ENCODE results near the gene JAK1.

DNA sequence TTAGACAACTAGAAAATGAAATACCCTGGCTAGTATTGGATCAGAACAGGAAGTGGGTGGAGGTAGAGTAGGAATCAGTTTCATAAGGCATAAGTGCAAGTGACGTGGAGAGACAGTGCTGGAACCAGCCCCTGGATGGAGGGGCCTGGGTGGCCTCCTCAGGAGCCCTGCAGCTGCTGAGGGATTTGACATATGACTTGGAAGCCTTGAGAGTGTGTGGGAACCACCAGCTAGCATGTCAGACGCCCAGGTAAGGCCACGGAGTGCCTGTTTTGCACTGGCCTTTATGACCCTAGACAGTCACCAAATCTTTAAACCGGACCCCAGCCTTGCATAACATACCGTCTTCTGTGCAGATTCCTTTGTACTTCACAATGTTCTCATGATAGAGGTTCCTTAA, 127.1 kb downstream of the JAK1 start:
- TF ChIP-seq RAD21 (IDR thresholded peaks at IDR 0.05; ENCODE audit: low read depth) (no peak), YY1 (IDR thresholded peaks at IDR 0.05; ENCODE audit: low read depth) (no peak), TEAD4 (IDR thresholded peaks at IDR 0.05) (no peak), FOXM1 (IDR thresholded peaks at IDR 0.05; ENCODE audit: borderline replicate concordance, low read depth) (no peak), EP300 (IDR thresholded peaks at IDR 0.05; ENCODE audit: borderline replicate concordance) (no peak), CEBPB (IDR thresholded peaks at IDR 0.05) (no peak), NFIC (IDR thresholded peaks at IDR 0.05) (no peak), TAF1 (IDR thresholded peaks at IDR 0.05; ENCODE audit: low read depth) (no peak)
- TF ChIP-seq, protein P1, sequence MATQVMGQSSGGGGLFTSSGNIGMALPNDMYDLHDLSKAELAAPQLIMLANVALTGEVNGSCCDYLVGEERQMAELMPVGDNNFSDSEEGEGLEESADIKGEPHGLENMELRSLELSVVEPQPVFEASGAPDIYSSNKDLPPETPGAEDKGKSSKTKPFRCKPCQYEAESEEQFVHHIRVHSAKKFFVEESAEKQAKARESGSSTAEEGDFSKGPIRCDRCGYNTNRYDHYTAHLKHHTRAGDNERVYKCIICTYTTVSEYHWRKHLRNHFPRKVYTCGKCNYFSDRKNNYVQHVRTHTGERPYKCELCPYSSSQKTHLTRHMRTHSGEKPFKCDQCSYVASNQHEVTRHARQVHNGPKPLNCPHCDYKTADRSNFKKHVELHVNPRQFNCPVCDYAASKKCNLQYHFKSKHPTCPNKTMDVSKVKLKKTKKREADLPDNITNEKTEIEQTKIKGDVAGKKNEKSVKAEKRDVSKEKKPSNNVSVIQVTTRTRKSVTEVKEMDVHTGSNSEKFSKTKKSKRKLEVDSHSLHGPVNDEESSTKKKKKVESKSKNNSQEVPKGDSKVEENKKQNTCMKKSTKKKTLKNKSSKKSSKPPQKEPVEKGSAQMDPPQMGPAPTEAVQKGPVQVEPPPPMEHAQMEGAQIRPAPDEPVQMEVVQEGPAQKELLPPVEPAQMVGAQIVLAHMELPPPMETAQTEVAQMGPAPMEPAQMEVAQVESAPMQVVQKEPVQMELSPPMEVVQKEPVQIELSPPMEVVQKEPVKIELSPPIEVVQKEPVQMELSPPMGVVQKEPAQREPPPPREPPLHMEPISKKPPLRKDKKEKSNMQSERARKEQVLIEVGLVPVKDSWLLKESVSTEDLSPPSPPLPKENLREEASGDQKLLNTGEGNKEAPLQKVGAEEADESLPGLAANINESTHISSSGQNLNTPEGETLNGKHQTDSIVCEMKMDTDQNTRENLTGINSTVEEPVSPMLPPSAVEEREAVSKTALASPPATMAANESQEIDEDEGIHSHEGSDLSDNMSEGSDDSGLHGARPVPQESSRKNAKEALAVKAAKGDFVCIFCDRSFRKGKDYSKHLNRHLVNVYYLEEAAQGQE (IDR thresholded peaks at IDR 0.05; ENCODE audit: low read depth): no peak
- TF ChIP-seq, protein P2, sequence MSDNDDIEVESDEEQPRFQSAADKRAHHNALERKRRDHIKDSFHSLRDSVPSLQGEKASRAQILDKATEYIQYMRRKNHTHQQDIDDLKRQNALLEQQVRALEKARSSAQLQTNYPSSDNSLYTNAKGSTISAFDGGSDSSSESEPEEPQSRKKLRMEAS (IDR thresholded peaks at IDR 0.05): no peak

Data from Ishikawa (cell line).